DND-41 (cell line): ENCODE data around the gene CDS2.
A peak's percentile ranks its signal among the peaks of the same experiment; 100 is the strongest.

Experiments used
- ATAC-seq: fragments of 200-7000 bp; cut with Tn5 transposase; 3 replicates; pipeline ENCODE4 v1.9.1; 2021; ENCODE audit warnings: low read depth; ENCODE audit not compliant: insufficient read depth
- DNase-seq: peaks from one replicate; pipeline ENCODE4 v3.0.0-alpha.2; 2020
- H2AFZ ChIP-seq: 2 replicates; pipeline ENCODE4 v1.6.0; 2012; ENCODE audit warnings: low read depth, low read length
- H3K27ac ChIP-seq: 2 replicates; pipeline ENCODE4 v1.5.1; 2012; ENCODE audit warnings: low read length, inconsistent platforms
- H3K27me3 ChIP-seq: fragments of 200-600 bp; sonication (generic); 2 replicates; pipeline ENCODE4 v1.6.0; 2012; ENCODE audit warnings: low read length, mild to moderate bottlenecking, inconsistent platforms; ENCODE audit not compliant: insufficient read depth, poor library complexity
- H3K36me3 ChIP-seq: 2 replicates; pipeline ENCODE4 v1.5.1; 2012; ENCODE audit warnings: low read length, inconsistent platforms; ENCODE audit not compliant: insufficient read depth
- H3K4me1 ChIP-seq: 2 replicates; pipeline ENCODE4 v1.5.1; 2012; ENCODE audit warnings: mild to moderate bottlenecking, low read length; ENCODE audit not compliant: insufficient read depth
- H3K4me2 ChIP-seq: 2 replicates; pipeline ENCODE4 v1.6.0; 2012; ENCODE audit warnings: mild to moderate bottlenecking, moderate library complexity, low read length, inconsistent platforms; ENCODE audit not compliant: insufficient read depth
- H3K4me3 ChIP-seq, 2 experiments: fragments of 200-600 bp in 1 of 2; shearing (Covaris generic) in 1 of 2; 2 replicates each; pipeline ENCODE4 v1.5.1; 2012 to 2016; ENCODE audit warnings: inconsistent platforms in 2 of 2, low read length in 2 of 2, mild to moderate bottlenecking in 2 of 2, low read depth in 1 of 2, moderate library complexity in 1 of 2
- H3K79me2 ChIP-seq: 2 replicates; pipeline ENCODE4 v1.6.0; 2012; ENCODE audit warnings: low read length, inconsistent platforms; ENCODE audit not compliant: insufficient read depth
- H3K9ac ChIP-seq: 2 replicates; pipeline ENCODE4 v1.6.0; 2012; ENCODE audit warnings: low read depth, mild to moderate bottlenecking, inconsistent platforms, low read length, moderate library complexity
- H3K9me3 ChIP-seq: 2 replicates; pipeline ENCODE4 v1.5.1; 2012; ENCODE audit warnings: low read length, moderate library complexity, mild to moderate bottlenecking, inconsistent platforms; ENCODE audit not compliant: insufficient read depth, severe bottlenecking
- H4K20me1 ChIP-seq: 2 replicates; pipeline ENCODE4 v1.6.0; 2012; ENCODE audit warnings: low read length; ENCODE audit not compliant: insufficient read depth
- CTCF ChIP-seq: IDR thresholded peaks from 2 replicates; pipeline ENCODE4 v1.5.1; 2012; ENCODE audit warnings: borderline replicate concordance, low read length, moderate library complexity, mild to moderate bottlenecking; ENCODE audit not compliant: poor library complexity, severe bottlenecking; ENCODE audit errors: extremely low read depth
- EZH2 ChIP-seq: IDR thresholded peaks from 3 replicates; pipeline ENCODE4 v1.6.1; 2012; ENCODE audit warnings: borderline replicate concordance, low read depth, mild to moderate bottlenecking, moderate library complexity, low read length, inconsistent platforms; ENCODE audit not compliant: severe bottlenecking

The CDS2 gene

GRCh38 chr20:5188736-5189135, 61.9 kb downstream of the CDS2 start:
- H3K4me3 ChIP-seq, result no peak overlapping the region
- peaks cover 89% of the 10 kb centered on the region for H3K36me3 ChIP-seq
- no peaks in the 10 kb centered on the region for H3K4me1 ChIP-seq
- H4K20me1 ChIP-seq, result no peaks in the 10 kb centered on the region
- no peak for DNase-seq
- TF ChIP-seq CTCF (no peak), EZH2 (no peak)
- ATAC-seq, result no peak
- H2AFZ ChIP-seq, result no peak overlapping the region
- no peak overlapping the region for H3K4me2 ChIP-seq
- no peak overlapping the region for H3K9ac ChIP-seq
- H3K27me3 ChIP-seq, result no peaks in the 10 kb centered on the region
- no peaks in the 10 kb centered on the region for H3K79me2 ChIP-seq
- no peaks in the 10 kb centered on the region for H3K9me3 ChIP-seq
- no peak overlapping the region for H3K27ac ChIP-seq

DNA sequence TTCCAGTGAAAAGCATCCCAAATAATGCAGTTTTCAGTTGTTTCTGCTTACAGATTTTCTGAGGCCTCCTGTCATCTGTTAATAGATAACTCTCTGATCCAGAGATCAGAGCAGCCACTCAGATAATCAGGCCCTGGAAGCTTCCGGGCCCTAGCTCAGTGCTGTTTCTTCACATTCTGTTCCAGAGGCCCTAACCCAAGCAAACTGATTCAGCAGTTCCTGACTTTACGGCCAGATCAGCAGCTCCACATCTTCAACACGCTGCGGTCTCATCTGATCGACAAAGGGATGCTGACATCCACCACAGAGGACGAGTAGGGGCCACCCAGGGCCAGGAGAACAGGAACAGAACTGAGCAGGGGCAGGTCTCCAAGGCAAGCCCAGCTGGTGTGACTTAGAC, 63.1 kb downstream of the CDS2 start:
- Histone ChIP-seq H3K9ac (no peak overlapping the region), H3K36me3 (peaks cover 86% of the 10 kb centered on the region), H3K79me2 (no peaks in the 10 kb centered on the region), H3K4me3 (no peak overlapping the region), H3K27me3 (no peaks in the 10 kb centered on the region), H3K27ac (no peak overlapping the region), H3K4me1 (no peaks in the 10 kb centered on the region), H3K4me2 (no peak overlapping the region), H3K9me3 (no peaks in the 10 kb centered on the region), H4K20me1 (no peaks in the 10 kb centered on the region), H2AFZ (no peak overlapping the region)
- TF ChIP-seq EZH2, result no peak
- no peak for TF ChIP-seq CTCF
- no peak for ATAC-seq
- no peak for DNase-seq

DNA sequence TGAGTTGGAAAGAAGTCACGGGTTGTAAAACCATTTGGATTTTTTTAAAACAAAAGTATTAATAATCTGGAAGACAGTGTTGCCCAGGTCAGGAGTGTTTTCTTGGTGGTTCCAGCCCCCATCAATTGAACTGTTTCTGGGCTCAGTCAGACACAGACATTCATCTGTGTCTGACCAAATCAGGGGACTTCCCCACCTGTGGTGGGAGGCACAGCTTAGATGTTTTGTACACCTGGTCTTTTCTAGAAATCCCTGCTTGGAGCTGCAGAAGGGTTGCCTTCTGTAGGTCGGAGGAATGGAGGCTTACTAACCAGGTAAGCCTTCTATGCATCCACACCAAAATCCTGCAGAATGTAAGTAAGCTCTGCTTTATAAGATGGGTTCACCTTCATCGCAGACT, 63.6 kb downstream of the CDS2 start:
- TF ChIP-seq CTCF (no peak), EZH2 (no peak)
- no peak for DNase-seq
- Histone ChIP-seq H3K9ac (no peak overlapping the region), H3K79me2 (no peaks in the 10 kb centered on the region), H3K27ac (no peak overlapping the region), H4K20me1 (0 out of 2 replicates have a peak, but pooled peaks cover 4% of the 10 kb centered on the region), H3K9me3 (no peaks in the 10 kb centered on the region), H2AFZ (no peak overlapping the region), H3K4me1 (no peaks in the 10 kb centered on the region), H3K36me3 (peaks cover 87% of the 10 kb centered on the region), H3K4me3 (no peak overlapping the region), H3K4me2 (no peak overlapping the region), H3K27me3 (no peaks in the 10 kb centered on the region)
- no peak for ATAC-seq

- H3K27me3 ChIP-seq, result no peaks in the 10 kb centered on the region
- no peak overlapping the region for H2AFZ ChIP-seq
- no peaks in the 10 kb centered on the region for H3K9me3 ChIP-seq
- DNase-seq (peak; percentile 50), ATAC-seq (peak; percentile 79)
- TF ChIP-seq CTCF, result peak; percentile 83
- TF ChIP-seq EZH2, result no peak
- no peak overlapping the region for H3K9ac ChIP-seq
- H3K79me2 ChIP-seq, result no peaks in the 10 kb centered on the region
- no peak overlapping the region for H3K27ac ChIP-seq
- H3K4me1 ChIP-seq, result no peaks in the 10 kb centered on the region
- H3K4me3 ChIP-seq, result no peak overlapping the region
- 0 out of 2 replicates have a peak, but pooled peaks cover 4% of the 10 kb centered on the region for H4K20me1 ChIP-seq
- H3K36me3 ChIP-seq, result peaks cover 78% of the 10 kb centered on the region
- H3K4me2 ChIP-seq, result no peak overlapping the region
These were observed 65.2 kb downstream of the CDS2 start for GRCh38 chr20:5191829-5192569.
